ENCODE results near the gene MTFP1.

DNA sequence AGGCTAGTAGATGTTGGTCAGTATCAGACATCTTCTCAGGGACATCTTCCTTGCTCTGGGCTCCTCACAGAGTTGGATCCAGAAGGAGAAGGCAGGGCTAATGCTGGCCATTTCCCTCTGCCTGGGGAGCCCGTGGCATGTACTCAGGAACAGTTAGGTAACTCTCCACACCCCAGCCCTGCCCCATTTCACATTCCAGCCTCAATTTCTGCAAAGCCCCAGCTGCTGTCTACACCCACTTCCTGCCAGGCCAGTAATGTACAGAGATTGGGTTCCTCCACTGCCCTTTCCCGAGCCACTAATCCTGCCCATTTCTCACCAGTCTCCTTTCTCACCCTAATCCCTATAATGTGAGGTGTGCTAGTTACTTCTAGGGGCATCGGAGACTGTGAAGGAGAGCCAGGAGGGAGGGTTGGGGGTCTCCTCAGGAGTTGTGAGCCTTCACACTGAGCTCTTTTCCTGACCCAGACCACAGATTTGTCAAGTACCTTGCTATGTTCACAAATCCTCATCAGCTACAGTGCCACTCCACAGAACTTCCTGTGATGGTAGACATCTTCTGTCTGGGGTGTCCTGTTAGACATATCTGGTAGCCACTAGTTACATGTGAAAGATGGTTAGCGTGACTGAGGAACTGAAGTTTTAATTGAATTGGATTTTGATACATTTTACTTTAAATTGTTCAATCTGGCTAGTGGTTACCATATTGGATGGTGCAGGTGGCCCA lies 47.6 kb downstream of the MTFP1 start:
- TF ChIP-seq, protein P1, sequence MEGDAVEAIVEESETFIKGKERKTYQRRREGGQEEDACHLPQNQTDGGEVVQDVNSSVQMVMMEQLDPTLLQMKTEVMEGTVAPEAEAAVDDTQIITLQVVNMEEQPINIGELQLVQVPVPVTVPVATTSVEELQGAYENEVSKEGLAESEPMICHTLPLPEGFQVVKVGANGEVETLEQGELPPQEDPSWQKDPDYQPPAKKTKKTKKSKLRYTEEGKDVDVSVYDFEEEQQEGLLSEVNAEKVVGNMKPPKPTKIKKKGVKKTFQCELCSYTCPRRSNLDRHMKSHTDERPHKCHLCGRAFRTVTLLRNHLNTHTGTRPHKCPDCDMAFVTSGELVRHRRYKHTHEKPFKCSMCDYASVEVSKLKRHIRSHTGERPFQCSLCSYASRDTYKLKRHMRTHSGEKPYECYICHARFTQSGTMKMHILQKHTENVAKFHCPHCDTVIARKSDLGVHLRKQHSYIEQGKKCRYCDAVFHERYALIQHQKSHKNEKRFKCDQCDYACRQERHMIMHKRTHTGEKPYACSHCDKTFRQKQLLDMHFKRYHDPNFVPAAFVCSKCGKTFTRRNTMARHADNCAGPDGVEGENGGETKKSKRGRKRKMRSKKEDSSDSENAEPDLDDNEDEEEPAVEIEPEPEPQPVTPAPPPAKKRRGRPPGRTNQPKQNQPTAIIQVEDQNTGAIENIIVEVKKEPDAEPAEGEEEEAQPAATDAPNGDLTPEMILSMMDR (IDR thresholded peaks at IDR 0.05): no peak
- TF ChIP-seq POLR2A (IDR thresholded peaks at IDR 0.05): no peak

Measured in lower leg skin (tissue), 3 donors.